ENCODE data around the gene TNNT1.

DNA sequence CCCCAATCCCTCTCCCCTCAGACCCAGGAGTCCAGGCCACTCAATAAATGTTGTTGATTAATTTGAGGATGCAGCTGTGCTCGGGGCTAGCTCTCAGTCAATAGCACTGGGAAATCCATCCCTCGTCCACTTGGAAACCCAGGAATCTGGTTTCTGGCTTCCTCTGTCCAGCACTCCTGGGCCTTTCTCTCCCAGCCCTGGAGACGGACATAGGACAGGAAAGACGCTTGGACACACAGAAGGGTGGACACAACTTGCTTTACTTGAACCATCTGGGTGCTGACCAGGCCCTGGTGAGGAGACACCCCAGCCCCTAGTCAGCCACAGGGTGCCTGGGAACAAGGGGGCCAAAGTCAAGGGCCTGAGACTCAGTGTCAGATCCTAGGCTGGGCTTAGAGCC is 9.4 kb upstream of the TNNT1 start:
- TF ChIP-seq, protein P1, sequence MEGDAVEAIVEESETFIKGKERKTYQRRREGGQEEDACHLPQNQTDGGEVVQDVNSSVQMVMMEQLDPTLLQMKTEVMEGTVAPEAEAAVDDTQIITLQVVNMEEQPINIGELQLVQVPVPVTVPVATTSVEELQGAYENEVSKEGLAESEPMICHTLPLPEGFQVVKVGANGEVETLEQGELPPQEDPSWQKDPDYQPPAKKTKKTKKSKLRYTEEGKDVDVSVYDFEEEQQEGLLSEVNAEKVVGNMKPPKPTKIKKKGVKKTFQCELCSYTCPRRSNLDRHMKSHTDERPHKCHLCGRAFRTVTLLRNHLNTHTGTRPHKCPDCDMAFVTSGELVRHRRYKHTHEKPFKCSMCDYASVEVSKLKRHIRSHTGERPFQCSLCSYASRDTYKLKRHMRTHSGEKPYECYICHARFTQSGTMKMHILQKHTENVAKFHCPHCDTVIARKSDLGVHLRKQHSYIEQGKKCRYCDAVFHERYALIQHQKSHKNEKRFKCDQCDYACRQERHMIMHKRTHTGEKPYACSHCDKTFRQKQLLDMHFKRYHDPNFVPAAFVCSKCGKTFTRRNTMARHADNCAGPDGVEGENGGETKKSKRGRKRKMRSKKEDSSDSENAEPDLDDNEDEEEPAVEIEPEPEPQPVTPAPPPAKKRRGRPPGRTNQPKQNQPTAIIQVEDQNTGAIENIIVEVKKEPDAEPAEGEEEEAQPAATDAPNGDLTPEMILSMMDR (IDR thresholded peaks at IDR 0.05): no peak
- no peak for TF ChIP-seq POLR2A (IDR thresholded peaks at IDR 0.05)
